ENCODE results near the gene KCNJ15. TPM values are rescaled to one million over a fixed set of nuclear protein-coding genes. Genes with fewer than 3 reads are reported as not detected.

KCNJ15 gene
- total RNA-seq, 2 experiments from 2014 or later = not detected

DNA sequence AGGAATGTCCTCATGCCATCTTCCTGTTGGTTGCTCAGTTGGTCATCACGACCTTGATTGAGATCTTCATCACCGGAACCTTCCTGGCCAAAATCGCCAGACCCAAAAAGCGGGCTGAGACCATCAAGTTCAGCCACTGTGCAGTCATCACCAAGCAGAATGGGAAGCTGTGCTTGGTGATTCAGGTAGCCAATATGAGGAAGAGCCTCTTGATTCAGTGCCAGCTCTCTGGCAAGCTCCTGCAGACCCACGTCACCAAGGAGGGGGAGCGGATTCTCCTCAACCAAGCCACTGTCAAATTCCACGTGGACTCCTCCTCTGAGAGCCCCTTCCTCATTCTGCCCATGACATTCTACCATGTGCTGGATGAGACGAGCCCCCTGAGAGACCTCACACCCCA, 42.9 kb downstream of the KCNJ15 start:
- no peak for DNase-seq
- CTCF ChIA-PET = no interaction called here
- H3K4me1 Mint-ChIP-seq = peaks cover 39% of the 10 kb centered on the region
- POLR2A ChIA-PET = no interaction called here
- H3K36me3 Mint-ChIP-seq (ENCODE audit: low read depth) = no peaks in the 10 kb centered on the region
- no peak overlapping the region for H3K27ac Mint-ChIP-seq
- H3K4me3 Mint-ChIP-seq = no peak overlapping the region
- H3K9me3 Mint-ChIP-seq = no peaks in the 10 kb centered on the region
- H3K27me3 Mint-ChIP-seq = no peaks in the 10 kb centered on the region

DNA sequence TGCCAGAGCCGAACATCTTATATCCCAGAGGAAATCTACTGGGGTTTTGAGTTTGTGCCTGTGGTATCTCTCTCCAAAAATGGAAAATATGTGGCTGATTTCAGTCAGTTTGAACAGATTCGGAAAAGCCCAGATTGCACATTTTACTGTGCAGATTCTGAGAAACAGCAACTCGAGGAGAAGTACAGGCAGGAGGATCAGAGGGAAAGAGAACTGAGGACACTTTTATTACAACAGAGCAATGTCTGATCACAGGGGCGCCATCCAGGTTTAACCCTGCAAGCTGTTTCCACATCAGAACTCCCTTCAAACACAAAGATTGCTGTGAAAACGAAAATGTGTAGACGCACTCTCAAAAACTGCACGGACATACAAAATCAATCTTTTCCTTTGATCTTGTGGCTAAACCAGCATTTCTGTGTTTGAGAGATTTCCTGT, 43.4 kb downstream of the KCNJ15 start:
- Mint-ChIP-seq H3K27ac (peak overlapping the region; percentile 74), H3K27me3 (no peaks in the 10 kb centered on the region), H3K36me3 (ENCODE audit: low read depth) (no peaks in the 10 kb centered on the region), H3K4me3 (peak overlapping the region; percentile 32), H3K4me1 (peaks cover 41% of the 10 kb centered on the region), H3K9me3 (no peaks in the 10 kb centered on the region)
- DNase-seq = peak; percentile 21
- CTCF ChIA-PET = interaction anchor here (1.0 kb wide), 1 partner anchor 58 kb away, joined by 3 read pairs; no protein-coding TSS in a partner anchor
- POLR2A ChIA-PET = no interaction called here

DNA sequence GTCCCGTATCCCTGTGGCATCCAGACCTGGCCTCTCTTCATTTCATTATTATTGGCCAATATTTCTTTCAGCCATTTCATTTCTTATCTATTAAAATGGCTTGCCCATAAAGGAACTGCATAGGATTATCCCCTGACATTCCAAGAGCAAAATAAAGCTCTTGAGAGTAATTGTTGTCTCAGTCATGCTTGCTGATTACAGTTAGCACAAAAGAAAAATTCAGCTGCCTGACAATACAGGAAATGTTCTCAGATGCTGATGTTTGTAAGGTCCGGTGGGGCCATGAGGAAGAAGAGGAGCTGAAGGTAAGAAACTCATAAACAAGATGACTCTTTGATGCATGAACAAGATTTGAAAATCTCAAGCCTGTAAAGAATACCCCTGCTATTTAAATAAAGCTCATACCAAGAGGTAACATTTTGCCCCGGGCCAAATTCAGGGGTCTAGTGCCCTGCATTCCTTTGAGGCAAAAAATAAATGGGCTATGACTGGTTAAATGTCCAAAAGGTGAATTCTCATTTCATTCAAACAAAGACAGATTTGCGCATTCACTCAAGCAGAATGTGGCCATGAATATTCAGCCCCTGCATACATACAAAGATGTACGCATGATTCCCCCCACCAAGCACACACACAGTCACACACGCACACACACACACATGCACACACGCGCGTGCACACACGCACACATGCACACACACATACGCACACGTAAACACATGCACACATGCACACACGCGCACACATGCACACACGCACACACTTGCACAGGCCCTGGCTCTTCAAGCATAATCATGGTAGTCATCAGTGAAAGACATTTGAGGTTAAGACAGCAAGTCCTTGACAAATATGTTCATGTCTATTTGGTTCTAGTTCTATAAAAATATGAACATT, 44.8 kb downstream of the KCNJ15 start:
- ChIA-PET CTCF (no interaction called here), POLR2A (no interaction called here)
- Mint-ChIP-seq H3K27ac (no peak overlapping the region), H3K36me3 (ENCODE audit: low read depth) (no peaks in the 10 kb centered on the region), H3K27me3 (no peaks in the 10 kb centered on the region), H3K9me3 (no peaks in the 10 kb centered on the region), H3K4me3 (no peak overlapping the region), H3K4me1 (peaks cover 37% of the 10 kb centered on the region)
- no peak for DNase-seq

DNA sequence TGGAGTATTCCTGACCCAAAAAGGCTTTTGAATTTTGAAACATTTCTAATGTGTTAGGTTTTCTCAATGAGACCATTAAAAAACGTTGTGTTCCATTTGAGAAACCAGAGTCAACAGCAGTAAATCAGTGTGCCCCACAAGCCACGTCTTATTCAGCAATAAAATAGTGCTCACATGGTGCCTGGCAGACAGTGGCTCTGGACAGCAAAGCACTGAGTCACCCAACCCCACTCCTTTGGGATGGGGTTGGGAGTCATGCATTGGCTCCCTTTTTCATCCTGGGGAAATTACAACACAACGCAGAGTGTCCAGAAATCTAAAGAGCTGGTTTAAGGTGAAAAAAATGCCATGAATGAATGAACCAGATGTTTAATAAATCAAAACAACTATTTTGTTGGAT, 46.5 kb downstream of the KCNJ15 start:
- POLR2A ChIA-PET = no interaction called here

DNA sequence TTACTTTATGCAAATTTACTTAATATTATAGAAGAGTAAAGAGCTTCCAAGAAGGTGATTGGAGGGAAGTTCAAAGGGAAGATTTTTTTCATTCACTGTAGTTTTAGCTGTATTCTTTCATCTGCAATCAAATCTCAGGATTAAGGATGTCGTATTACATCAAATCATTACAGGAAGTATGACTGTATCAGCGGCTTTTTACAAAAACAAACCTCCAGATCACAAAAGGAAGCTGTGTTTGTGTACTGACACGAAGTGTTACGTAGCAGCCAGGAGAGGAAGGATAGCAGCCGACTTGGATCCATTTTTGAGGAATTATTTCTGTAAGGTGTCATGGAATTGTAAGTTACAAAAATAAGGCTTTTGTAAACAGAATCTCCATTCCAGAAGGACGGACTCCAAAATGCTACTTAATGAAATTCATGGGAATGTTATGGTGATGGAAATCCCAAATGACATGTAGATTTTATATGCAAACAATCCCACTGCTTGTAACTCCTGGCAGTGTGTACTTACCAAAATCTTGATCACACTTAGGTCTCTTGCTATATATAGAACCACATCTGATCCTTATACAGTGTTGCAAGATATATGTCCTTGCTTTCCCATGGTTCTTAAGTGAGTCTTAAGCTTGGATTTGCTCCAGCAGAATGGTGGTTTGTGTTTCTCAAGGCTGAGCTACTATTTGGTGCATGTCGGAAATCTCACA, 49.8 kb downstream of the KCNJ15 start:
- H3K4me1 Mint-ChIP-seq = peaks cover 15% of the 10 kb centered on the region
- H3K27ac Mint-ChIP-seq = peak overlapping the region; percentile 27
- no peaks in the 10 kb centered on the region for H3K9me3 Mint-ChIP-seq
- H3K27me3 Mint-ChIP-seq = no peaks in the 10 kb centered on the region
- no peak for DNase-seq
- POLR2A ChIA-PET = interaction anchor here (1.3 kb wide), 1 partner anchor 65 kb away, joined by 3 read pairs; no protein-coding TSS in a partner anchor
- no peaks in the 10 kb centered on the region for H3K36me3 Mint-ChIP-seq (ENCODE audit: low read depth)
- CTCF ChIA-PET = no interaction called here
- H3K4me3 Mint-ChIP-seq = no peak overlapping the region

More for the DNA sequence above, 46.5 kb downstream of the KCNJ15 start:
- H3K4me3 Mint-ChIP-seq = no peak overlapping the region
- peaks cover 38% of the 10 kb centered on the region for H3K4me1 Mint-ChIP-seq
- no peaks in the 10 kb centered on the region for H3K9me3 Mint-ChIP-seq
- CTCF ChIA-PET = no interaction called here
- no peak overlapping the region for H3K27ac Mint-ChIP-seq
- no peaks in the 10 kb centered on the region for H3K36me3 Mint-ChIP-seq (ENCODE audit: low read depth)
- no peak for DNase-seq
- no peaks in the 10 kb centered on the region for H3K27me3 Mint-ChIP-seq

DNA sequence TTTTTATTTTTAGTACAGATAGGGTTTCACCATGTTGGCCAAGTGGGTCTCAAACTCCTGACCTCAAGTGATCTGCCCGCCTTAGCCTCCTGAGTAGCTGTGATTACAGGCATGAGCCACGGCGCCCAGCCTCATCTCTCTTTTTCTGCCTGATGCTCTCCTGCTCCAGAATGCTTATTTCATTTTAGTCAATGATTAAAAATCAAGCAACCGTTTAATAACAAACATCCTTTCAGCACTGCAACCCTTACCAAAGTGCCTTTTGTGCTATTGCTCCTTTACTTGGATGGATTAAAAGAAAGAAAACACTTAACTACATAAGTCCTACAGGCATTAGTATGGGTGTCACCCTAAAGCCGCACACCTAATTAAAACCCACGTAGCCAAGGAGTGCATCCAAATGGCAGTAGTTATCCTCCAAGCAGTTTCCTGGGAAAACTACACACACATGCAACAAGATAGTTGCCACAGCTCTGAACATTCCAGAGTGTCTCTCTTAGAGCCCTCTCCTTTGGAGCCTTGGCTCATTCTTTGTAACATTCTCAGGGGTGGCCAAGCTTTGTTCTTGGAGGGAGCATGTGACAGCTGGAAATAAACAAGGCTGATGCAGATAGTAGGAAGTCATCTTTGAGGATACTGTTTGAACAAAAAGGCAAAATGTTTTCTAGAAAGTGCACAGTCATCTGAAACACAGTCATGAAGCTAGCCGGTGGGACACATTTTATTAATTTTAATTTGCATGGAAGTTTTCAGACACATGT, 51.2 kb downstream of the KCNJ15 start:
- Mint-ChIP-seq H3K4me3 (no peak overlapping the region), H3K27ac (no peak overlapping the region), H3K4me1 (peaks cover 10% of the 10 kb centered on the region), H3K27me3 (no peaks in the 10 kb centered on the region), H3K36me3 (ENCODE audit: low read depth) (no peaks in the 10 kb centered on the region), H3K9me3 (no peaks in the 10 kb centered on the region)
- ChIA-PET CTCF (no interaction called here), POLR2A (interaction anchor here (0.6 kb wide), 1 partner anchor 16 kb away, joined by 3 read pairs; no protein-coding TSS in a partner anchor)
- DNase-seq = no peak

DNA sequence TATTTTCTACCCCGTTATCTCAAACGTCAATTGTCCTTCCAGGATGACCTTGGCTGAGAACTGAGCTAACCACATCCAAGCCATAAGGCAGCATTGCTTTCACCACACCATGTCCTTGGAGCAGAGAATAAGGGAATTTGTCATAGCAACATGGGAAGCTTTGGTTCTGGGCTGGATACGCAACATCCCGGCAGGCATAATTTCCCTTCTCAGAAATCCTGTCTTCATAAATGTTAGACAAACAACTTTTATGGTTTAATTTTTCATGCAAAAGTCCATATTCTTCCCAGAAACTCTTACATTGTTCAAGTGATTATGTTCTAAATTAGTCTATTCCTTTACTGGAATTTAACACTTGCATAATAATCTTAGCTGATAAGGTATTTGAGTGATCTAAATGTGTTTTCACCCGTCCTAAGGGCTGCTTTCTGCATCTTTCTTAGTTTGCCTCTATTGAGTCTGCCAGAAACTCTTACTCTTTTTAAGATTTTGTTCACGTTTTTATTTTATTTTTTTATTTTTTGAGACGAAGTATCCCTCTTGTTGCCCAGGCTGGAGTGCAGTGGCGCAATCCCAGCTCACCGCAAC, 51.8 kb downstream of the KCNJ15 start:
- no peaks in the 10 kb centered on the region for H3K36me3 Mint-ChIP-seq (ENCODE audit: low read depth)
- H3K9me3 Mint-ChIP-seq = no peaks in the 10 kb centered on the region
- peaks cover 10% of the 10 kb centered on the region for H3K4me1 Mint-ChIP-seq
- CTCF ChIA-PET = no interaction called here
- no peak for DNase-seq
- POLR2A ChIA-PET = no interaction called here
- H3K4me3 Mint-ChIP-seq = no peak overlapping the region
- H3K27ac Mint-ChIP-seq = no peak overlapping the region
- no peaks in the 10 kb centered on the region for H3K27me3 Mint-ChIP-seq

DNA sequence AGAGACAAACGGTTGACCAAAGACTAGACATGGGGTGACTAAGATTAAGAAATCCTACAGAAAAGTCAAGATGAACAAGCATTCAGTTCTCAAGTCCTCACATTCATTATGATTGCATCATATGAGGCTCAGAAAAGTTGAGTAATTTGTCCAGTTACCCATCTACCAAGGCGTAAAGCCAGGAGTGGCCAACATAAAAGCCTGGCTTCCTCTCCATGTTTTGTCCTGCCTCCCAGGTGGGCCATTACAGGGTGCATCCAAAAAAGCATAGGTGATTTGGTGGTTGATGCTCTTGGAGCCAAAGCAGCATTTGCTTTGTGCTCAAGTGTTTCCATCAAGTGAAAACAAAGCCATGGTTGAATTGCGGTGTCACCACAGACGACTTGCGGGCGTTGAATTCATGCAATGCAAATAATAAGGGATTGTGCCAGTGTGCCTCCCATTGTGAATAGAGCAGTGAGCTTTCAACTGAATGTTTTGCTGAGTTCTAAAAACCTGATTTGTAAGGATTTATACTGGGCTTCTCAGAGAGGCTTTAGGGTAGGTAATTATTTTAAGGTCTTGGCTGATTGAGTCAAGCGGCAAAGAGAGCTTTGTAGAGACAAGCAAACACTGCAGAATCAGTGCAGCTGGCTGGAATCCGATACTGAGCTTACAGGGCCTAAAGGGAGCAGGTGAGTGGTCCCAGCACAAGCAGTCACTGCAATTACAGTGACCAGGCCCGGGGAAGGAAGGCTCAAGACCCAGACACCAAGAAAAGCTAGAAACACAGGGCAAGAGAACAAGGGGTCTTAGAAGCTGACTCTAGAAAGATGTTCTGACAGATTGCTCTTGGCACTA, 54.1 kb downstream of the KCNJ15 start:
- POLR2A ChIA-PET = no interaction called here

DNA sequence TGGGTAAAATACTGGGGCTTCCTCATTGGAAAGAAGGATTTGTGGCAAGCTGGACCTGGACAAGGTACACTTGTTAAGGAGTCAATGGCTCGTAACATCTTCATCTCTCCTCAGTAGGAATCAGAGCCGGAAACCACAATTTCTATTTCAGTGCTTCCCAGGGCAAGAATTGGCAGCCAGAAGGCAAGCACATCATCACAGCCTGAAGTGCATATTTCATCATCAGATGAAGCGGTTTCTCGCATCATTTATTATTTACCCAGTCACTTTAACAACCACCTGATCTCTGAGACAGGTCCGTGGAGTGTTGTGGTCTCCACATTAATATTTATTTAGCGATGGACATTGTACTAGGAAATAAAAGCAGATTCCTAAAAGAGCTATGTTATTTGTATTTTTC, 55.0 kb downstream of the KCNJ15 start:
- H3K9me3 Mint-ChIP-seq = no peaks in the 10 kb centered on the region
- no peaks in the 10 kb centered on the region for H3K36me3 Mint-ChIP-seq (ENCODE audit: low read depth)
- H3K27ac Mint-ChIP-seq = no peak overlapping the region
- peaks cover 3% of the 10 kb centered on the region for H3K27me3 Mint-ChIP-seq
- H3K4me1 Mint-ChIP-seq = peaks cover 3% of the 10 kb centered on the region
- no peak overlapping the region for H3K4me3 Mint-ChIP-seq
- no peak for DNase-seq
- CTCF ChIA-PET = no interaction called here
- POLR2A ChIA-PET = no interaction called here

More for the DNA sequence above, 54.1 kb downstream of the KCNJ15 start:
- Mint-ChIP-seq H3K27ac (no peak overlapping the region), H3K4me3 (no peak overlapping the region), H3K9me3 (no peaks in the 10 kb centered on the region), H3K27me3 (peaks cover 3% of the 10 kb centered on the region), H3K4me1 (peaks cover 7% of the 10 kb centered on the region), H3K36me3 (ENCODE audit: low read depth) (no peaks in the 10 kb centered on the region)
- no peak for DNase-seq
- CTCF ChIA-PET = no interaction called here

DNA sequence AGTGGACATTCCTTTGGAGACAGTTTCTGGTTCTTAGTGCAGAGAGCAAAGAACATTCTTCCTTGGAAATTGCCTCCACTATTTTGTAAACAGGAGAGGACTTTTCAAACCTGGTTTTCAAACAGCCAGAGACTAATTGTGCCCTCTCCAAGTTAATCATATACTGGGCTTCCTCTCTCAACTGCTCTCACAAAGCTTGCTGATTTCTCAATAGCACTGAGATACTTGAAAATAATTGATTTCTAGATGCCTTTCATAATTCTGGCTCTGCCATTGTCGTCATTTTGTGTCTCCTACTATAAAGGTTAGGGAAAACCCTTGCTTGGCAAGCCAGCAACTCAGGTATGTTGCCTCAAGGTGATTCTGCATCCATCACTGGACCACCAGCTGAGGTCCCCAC, 56.0 kb downstream of the KCNJ15 start:
- no peak for DNase-seq
- no peaks in the 10 kb centered on the region for H3K36me3 Mint-ChIP-seq (ENCODE audit: low read depth)
- no peaks in the 10 kb centered on the region for H3K4me1 Mint-ChIP-seq
- H3K4me3 Mint-ChIP-seq = no peak overlapping the region
- H3K27me3 Mint-ChIP-seq = peaks cover 3% of the 10 kb centered on the region
- no peak overlapping the region for H3K27ac Mint-ChIP-seq
- ChIA-PET CTCF (no interaction called here), POLR2A (no interaction called here)
- H3K9me3 Mint-ChIP-seq = no peaks in the 10 kb centered on the region

DNA sequence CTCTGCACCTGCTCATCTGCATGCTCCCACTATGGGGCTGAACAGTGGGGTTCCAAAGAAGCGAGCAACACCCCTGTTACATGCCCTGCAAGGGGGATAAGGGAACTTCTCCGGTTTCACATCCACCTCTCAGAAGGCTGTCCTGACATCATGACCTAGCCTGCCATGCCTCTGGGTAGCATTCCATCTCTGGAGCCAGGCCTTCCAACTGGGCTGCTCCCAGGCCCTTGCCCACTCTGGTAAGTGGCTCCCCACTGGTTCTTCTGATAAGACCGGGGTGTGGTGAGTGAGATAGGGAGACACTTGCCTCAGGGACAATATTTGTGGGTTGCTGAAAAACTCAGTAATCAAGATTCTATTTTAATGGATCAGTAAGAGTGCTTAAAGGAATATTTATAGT, 57.8 kb downstream of the KCNJ15 start:
- H3K36me3 Mint-ChIP-seq (ENCODE audit: low read depth) = no peaks in the 10 kb centered on the region
- H3K4me1 Mint-ChIP-seq = no peaks in the 10 kb centered on the region
- no peaks in the 10 kb centered on the region for H3K9me3 Mint-ChIP-seq
- POLR2A ChIA-PET = no interaction called here
- CTCF ChIA-PET = no interaction called here
- H3K27me3 Mint-ChIP-seq = peaks cover 3% of the 10 kb centered on the region
- H3K27ac Mint-ChIP-seq = no peak overlapping the region
- no peak for DNase-seq
- no peak overlapping the region for H3K4me3 Mint-ChIP-seq

DNA sequence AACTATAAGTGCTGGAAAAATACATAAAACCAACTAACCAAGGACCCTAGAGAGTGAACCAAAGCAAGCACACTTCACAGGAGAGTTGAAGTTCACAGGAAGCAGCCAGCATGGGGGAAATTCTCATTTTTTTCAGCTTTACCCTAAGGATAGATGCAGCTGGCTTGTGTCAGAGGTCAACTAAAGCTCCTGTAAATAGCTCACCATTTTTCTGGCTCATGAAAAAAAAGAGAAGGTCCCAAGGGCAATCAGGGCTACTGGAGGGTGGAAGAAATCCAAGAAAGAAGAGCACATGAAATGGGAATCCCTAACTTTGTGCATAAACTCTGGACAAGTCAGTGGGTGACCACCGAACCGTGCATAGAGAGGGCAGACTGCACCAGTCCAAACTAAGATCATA, 58.3 kb downstream of the KCNJ15 start:
- no peaks in the 10 kb centered on the region for H3K36me3 Mint-ChIP-seq (ENCODE audit: low read depth)
- H3K4me1 Mint-ChIP-seq = no peaks in the 10 kb centered on the region
- peaks cover 3% of the 10 kb centered on the region for H3K27me3 Mint-ChIP-seq
- H3K27ac Mint-ChIP-seq = no peak overlapping the region
- no peaks in the 10 kb centered on the region for H3K9me3 Mint-ChIP-seq
- ChIA-PET POLR2A (no interaction called here), CTCF (no interaction called here)
- no peak overlapping the region for H3K4me3 Mint-ChIP-seq
- DNase-seq = no peak

Data from activated CD4-positive, alpha-beta T cell treated with anti-CD3 and anti-CD28 coated beads, Interleukin-2, amount 10 ng/mL, durations not matched to agents 7 days and 5 days (primary cell).